Measurements from ENCODE around the gene S100A4. TPM values are rescaled to one million over a fixed set of nuclear protein-coding genes. Genes with fewer than 3 reads are reported as not detected.

Gene S100A4
- total and polyA plus RNA-seq, 2 experiments from 2014 or later, result 14.2 to 36.0 TPM

DNA sequence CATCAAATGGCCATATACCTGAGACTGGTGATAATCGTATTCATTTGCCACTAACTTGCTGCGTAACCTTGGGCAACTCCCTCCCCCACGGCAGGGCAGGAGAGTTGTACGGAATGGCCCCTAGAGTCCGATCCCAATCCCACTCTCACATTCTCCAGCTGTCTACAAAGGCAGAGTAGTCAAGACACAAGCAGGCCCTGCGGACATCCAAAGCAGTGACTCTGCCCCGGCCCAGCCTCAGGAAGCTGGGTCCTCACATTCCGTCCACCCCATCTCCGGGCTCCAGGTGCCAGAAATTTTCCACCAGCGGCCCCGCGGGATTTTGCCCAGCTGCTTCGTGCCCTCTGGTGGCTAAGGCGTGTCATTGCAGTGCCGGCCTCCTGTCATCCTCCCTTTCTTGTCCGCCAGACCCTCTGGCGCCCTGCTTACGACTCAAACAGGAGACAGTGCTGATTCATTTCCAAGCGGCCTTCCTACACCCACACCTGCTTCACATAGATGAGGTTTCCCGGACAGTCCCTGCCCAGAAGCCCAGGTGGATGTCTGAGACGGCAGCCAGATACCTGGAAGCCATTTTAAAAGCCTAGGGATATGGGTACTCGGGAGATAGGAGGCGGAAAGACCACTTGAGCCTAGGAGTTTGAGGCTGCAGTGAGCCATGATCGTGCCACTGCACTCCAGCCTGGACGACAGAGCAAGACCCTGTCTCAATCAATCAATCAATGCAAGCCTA, 22.9 kb upstream of the S100A4 start:
- Mint-ChIP-seq H3K4me3 (peak overlapping the region; percentile 57), H3K9me3 (peaks cover 1% of the 10 kb centered on the region; the same call in 1 of the 3 replicates), H3K36me3 (ENCODE audit: low read depth) (no peaks in the 10 kb centered on the region), H3K4me1 (peaks cover 36% of the 10 kb centered on the region), H3K27me3 (ENCODE audit: insufficient read depth, low read depth, poor library complexity) (peaks cover 14% of the 10 kb centered on the region), H3K27ac (peak overlapping the region; percentile 80; the same call in 1 of the 2 replicates)
- H4K20me1 ChIP-seq (replicated peaks; ENCODE audit: insufficient read depth), result no peaks in the 10 kb centered on the region
- H3K79me2 ChIP-seq (replicated peaks; ENCODE audit: insufficient read depth), result no peaks in the 10 kb centered on the region
- H3F3A ChIP-seq (replicated peaks; ENCODE audit: low read depth), result peaks cover 6% of the 10 kb centered on the region; the same call in 1 of the 2 replicates
- ATAC-seq (peak; percentile 75), DNase-seq (ENCODE audit: low spot score) (peak; percentile 97)
- no peaks in the 10 kb centered on the region for H3K9me2 ChIP-seq (ENCODE audit: insufficient read depth)
- peak overlapping the region; percentile 34; the same call in 1 of the 2 replicates for H3K4me3 ChIP-seq
- peak overlapping the region; percentile 97 for H2AFZ ChIP-seq
- H3K27me3 ChIP-seq (ENCODE audit: insufficient read depth), result no peaks in the 10 kb centered on the region
- H3K36me3 ChIP-seq (ENCODE audit: insufficient read depth), result no peaks in the 10 kb centered on the region
- peaks cover 18% of the 10 kb centered on the region for H3K4me1 ChIP-seq (ENCODE audit: insufficient read depth)
- H3K27ac ChIP-seq (ENCODE audit: low read depth), result peak overlapping the region; percentile 70; the same call in 1 of the 2 replicates
- H3K4me2 ChIP-seq, result peak overlapping the region; percentile 74
- TF ChIP-seq, protein P1, sequence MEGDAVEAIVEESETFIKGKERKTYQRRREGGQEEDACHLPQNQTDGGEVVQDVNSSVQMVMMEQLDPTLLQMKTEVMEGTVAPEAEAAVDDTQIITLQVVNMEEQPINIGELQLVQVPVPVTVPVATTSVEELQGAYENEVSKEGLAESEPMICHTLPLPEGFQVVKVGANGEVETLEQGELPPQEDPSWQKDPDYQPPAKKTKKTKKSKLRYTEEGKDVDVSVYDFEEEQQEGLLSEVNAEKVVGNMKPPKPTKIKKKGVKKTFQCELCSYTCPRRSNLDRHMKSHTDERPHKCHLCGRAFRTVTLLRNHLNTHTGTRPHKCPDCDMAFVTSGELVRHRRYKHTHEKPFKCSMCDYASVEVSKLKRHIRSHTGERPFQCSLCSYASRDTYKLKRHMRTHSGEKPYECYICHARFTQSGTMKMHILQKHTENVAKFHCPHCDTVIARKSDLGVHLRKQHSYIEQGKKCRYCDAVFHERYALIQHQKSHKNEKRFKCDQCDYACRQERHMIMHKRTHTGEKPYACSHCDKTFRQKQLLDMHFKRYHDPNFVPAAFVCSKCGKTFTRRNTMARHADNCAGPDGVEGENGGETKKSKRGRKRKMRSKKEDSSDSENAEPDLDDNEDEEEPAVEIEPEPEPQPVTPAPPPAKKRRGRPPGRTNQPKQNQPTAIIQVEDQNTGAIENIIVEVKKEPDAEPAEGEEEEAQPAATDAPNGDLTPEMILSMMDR (conservative IDR thresholded peaks at IDR 0.05; ENCODE audit: low read depth in 2 of 2), result peak; percentile 92
- no peak for TF ChIP-seq STAT1 (IDR thresholded peaks at IDR 0.05; ENCODE audit: unreplicated experiment)
- peak; percentile 80 for TF ChIP-seq CREB1 (CRISPR knock-in tag; IDR thresholded peaks at IDR 0.05; ENCODE audit: low read depth)
- TF ChIP-seq POLR2AphosphoS5 (IDR thresholded peaks at IDR 0.05; ENCODE audit: low read depth), result no peak
- TF ChIP-seq EZH2phosphoT487 (IDR thresholded peaks at IDR 0.05; ENCODE audit: unreplicated experiment), result no peak
- no peak for TF ChIP-seq JUNB (IDR thresholded peaks at IDR 0.05; ENCODE audit: unreplicated experiment)
- no peak for TF ChIP-seq ZNF331 (CRISPR knock-in tag; IDR thresholded peaks at IDR 0.05; ENCODE audit: low read depth)
- TF ChIP-seq NANOG (IDR thresholded peaks at IDR 0.05; ENCODE audit: borderline replicate concordance), result no peak
- TF ChIP-seq, protein P2, sequence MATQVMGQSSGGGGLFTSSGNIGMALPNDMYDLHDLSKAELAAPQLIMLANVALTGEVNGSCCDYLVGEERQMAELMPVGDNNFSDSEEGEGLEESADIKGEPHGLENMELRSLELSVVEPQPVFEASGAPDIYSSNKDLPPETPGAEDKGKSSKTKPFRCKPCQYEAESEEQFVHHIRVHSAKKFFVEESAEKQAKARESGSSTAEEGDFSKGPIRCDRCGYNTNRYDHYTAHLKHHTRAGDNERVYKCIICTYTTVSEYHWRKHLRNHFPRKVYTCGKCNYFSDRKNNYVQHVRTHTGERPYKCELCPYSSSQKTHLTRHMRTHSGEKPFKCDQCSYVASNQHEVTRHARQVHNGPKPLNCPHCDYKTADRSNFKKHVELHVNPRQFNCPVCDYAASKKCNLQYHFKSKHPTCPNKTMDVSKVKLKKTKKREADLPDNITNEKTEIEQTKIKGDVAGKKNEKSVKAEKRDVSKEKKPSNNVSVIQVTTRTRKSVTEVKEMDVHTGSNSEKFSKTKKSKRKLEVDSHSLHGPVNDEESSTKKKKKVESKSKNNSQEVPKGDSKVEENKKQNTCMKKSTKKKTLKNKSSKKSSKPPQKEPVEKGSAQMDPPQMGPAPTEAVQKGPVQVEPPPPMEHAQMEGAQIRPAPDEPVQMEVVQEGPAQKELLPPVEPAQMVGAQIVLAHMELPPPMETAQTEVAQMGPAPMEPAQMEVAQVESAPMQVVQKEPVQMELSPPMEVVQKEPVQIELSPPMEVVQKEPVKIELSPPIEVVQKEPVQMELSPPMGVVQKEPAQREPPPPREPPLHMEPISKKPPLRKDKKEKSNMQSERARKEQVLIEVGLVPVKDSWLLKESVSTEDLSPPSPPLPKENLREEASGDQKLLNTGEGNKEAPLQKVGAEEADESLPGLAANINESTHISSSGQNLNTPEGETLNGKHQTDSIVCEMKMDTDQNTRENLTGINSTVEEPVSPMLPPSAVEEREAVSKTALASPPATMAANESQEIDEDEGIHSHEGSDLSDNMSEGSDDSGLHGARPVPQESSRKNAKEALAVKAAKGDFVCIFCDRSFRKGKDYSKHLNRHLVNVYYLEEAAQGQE (IDR thresholded peaks at IDR 0.05; ENCODE audit: unreplicated experiment), result no peak
- TF ChIP-seq, protein P3, sequence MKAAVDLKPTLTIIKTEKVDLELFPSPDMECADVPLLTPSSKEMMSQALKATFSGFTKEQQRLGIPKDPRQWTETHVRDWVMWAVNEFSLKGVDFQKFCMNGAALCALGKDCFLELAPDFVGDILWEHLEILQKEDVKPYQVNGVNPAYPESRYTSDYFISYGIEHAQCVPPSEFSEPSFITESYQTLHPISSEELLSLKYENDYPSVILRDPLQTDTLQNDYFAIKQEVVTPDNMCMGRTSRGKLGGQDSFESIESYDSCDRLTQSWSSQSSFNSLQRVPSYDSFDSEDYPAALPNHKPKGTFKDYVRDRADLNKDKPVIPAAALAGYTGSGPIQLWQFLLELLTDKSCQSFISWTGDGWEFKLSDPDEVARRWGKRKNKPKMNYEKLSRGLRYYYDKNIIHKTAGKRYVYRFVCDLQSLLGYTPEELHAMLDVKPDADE (IDR thresholded peaks at IDR 0.05), result no peak
- no peak for TF ChIP-seq ZNF114 (CRISPR knock-in tag; IDR thresholded peaks at IDR 0.05)
- no peak for TF ChIP-seq ZNF462 (CRISPR knock-in tag; IDR thresholded peaks at IDR 0.05)
- TF ChIP-seq EZH2 (IDR thresholded peaks at IDR 0.05; ENCODE audit: low read depth, unreplicated experiment), result no peak

Measured in GM23338 (cell line).